OCI-LY1 (cell line): ENCODE measurements around the gene MMEL1.
"Not testable (repeated sequence)": the region's sequence is repeated elsewhere in the genome, so short reads cannot be mapped to it uniquely, and the experiment has no call there.

Experiments used
- H2AFZ ChIP-seq: fragments of 200-600 bp; sonication (generic), shearing (Covaris generic); 2 replicates; pipeline ENCODE4 v1.6.0; 2014; ENCODE audit warnings: antibody characterized with exemption, mild to moderate bottlenecking, low read length
- H3F3A ChIP-seq: fragments of 200-600 bp; sonication (generic), shearing (Covaris generic); 2 replicates; pipeline ENCODE4 v1.6.0; 2014; ENCODE audit warnings: mild to moderate bottlenecking, antibody characterized with exemption, low read length, moderate library complexity; ENCODE audit not compliant: insufficient read depth
- H3K27ac ChIP-seq: fragments of 200-600 bp; sonication (generic); 2 replicates; pipeline ENCODE4 v1.5.1; 2014; ENCODE audit warnings: low read length, mixed run types, mild to moderate bottlenecking, low read depth; ENCODE audit not compliant: poor library complexity, severe bottlenecking
- H3K27me3 ChIP-seq: fragments of 200-600 bp; sonication (generic); 2 replicates; pipeline ENCODE4 v1.6.0; 2014; ENCODE audit warnings: antibody characterized with exemption, mild to moderate bottlenecking, low read length, moderate library complexity; ENCODE audit not compliant: insufficient read depth
- H3K36me3 ChIP-seq: fragments of 200-600 bp; sonication (generic); 2 replicates; pipeline ENCODE4 v1.6.1; 2014; ENCODE audit warnings: mild to moderate bottlenecking, antibody characterized with exemption, low read length, moderate library complexity, mixed read lengths; ENCODE audit not compliant: insufficient read depth
- H3K4me1 ChIP-seq: fragments of 200-600 bp; sonication (generic); 2 replicates; pipeline ENCODE4 v1.5.1; 2014; ENCODE audit warnings: mild to moderate bottlenecking, low read length, moderate library complexity; ENCODE audit not compliant: insufficient read depth, severe bottlenecking
- H3K4me2 ChIP-seq: fragments of 200-600 bp; sonication (generic), shearing (Covaris generic); 2 replicates; pipeline ENCODE4 v1.6.1; 2014; ENCODE audit warnings: low read length
- H3K4me3 ChIP-seq: fragments of 200-600 bp; sonication (generic); 2 replicates; pipeline ENCODE4 v1.5.1; 2014; ENCODE audit warnings: low read length, low read depth, mild to moderate bottlenecking, mixed read lengths; ENCODE audit not compliant: poor library complexity, severe bottlenecking
- H3K79me2 ChIP-seq: fragments of 200-600 bp; shearing (Covaris generic); 2 replicates; pipeline ENCODE4 v1.6.1; 2016; ENCODE audit warnings: mixed run types, low read length, mixed read lengths; ENCODE audit not compliant: insufficient read depth
- H3K9ac ChIP-seq: fragments of 200-600 bp; sonication (generic), shearing (Covaris generic); 2 replicates; pipeline ENCODE4 v1.6.1; 2014; ENCODE audit warnings: mild to moderate bottlenecking, low read length, mixed read lengths
- H3K9me2 ChIP-seq: fragments of 200-600 bp; sonication (generic), shearing (Covaris generic); 2 replicates; pipeline ENCODE4 v1.6.1; 2014; ENCODE audit warnings: low read depth, mild to moderate bottlenecking, low read length, mixed read lengths
- H3K9me3 ChIP-seq: fragments of 200-600 bp; shearing (Covaris generic); 2 replicates; pipeline ENCODE4 v1.6.1; 2014; ENCODE audit warnings: low read length, mixed read lengths
- H4K20me1 ChIP-seq: fragments of 200-600 bp; sonication (generic), shearing (Covaris generic); 2 replicates; pipeline ENCODE4 v1.6.0; 2016; ENCODE audit warnings: mild to moderate bottlenecking, low read length; ENCODE audit not compliant: insufficient read depth
- EZH2 ChIP-seq: fragments of 200-600 bp; sonication (generic), shearing (Covaris generic); IDR thresholded peaks from 2 replicates; pipeline ENCODE4 v1.8.0; 2017; ENCODE audit warnings: borderline replicate concordance, mixed run types, mild to moderate bottlenecking, antibody characterized with exemption, low read length, moderate library complexity, mixed read lengths
- TF ChIP-seq, protein P1 (sequence below): fragments of 200-600 bp; sonication (generic), shearing (Covaris generic); IDR thresholded peaks from 2 replicates; pipeline ENCODE4 v1.5.1; 2017; ENCODE audit warnings: mild to moderate bottlenecking, antibody characterized with exemption, low read length, moderate library complexity, mixed read lengths

Gene MMEL1, protein sequence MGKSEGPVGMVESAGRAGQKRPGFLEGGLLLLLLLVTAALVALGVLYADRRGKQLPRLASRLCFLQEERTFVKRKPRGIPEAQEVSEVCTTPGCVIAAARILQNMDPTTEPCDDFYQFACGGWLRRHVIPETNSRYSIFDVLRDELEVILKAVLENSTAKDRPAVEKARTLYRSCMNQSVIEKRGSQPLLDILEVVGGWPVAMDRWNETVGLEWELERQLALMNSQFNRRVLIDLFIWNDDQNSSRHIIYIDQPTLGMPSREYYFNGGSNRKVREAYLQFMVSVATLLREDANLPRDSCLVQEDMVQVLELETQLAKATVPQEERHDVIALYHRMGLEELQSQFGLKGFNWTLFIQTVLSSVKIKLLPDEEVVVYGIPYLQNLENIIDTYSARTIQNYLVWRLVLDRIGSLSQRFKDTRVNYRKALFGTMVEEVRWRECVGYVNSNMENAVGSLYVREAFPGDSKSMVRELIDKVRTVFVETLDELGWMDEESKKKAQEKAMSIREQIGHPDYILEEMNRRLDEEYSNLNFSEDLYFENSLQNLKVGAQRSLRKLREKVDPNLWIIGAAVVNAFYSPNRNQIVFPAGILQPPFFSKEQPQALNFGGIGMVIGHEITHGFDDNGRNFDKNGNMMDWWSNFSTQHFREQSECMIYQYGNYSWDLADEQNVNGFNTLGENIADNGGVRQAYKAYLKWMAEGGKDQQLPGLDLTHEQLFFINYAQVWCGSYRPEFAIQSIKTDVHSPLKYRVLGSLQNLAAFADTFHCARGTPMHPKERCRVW

DNA sequence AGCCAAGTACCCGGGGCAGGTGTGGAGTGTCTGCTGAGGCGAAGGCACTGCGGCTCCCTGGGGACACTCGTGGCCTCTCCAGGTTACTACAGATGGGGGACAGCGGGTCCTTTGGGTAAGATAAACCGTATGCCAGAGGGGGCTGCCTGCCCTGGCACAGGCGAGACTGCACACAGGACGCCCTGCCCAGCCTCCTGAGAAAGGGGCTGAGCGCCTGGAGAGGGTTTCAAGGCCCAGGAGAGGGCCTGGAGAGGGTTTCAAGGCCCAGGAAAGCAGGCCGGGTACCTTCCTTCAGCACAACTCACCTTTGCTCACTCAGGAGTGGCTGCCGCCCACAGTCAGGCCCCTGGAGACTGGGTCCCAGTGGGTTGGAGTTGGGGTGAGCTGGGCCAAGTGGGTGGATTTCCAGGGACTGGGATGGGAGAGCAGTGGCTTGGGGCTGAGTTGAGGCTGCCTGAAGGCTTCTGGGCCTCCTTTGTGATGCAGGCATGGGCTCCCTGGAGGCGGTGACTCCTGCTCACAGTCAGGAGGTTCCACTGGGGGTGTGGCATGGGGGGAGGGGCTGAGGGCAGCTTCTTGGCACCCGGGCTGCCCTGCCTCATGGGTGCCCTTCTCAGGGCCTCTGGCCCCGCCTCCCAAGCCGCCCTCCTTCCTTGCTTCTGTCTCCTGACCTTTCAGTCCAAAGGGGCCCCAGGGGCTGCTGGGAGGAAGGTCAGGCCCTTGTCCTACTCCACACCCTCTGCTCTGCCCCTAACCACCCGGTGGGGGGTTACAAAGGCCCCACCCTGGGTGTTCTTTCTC, at the start of gene MMEL1:
Gene MMEL1 (minus strand): TSS at position 456 of the 801 bp plus-strand sequence. CDS start 3,532 bp downstream, outside the sequence.
- Histone ChIP-seq H3K27ac (no peak within 1 kb of the TSS), H3F3A (no peaks in the 10 kb centered on the region), H3K9me2 (no peaks in the 10 kb centered on the region), H3K79me2 (no peaks in the 10 kb centered on the region), H2AFZ (no peak within 1 kb of the TSS), H3K4me2 (no peak within 1 kb of the TSS), H3K36me3 (no peaks in the 10 kb centered on the region; the same call in 1 of the 2 replicates), H3K4me1 (no peaks in the 10 kb centered on the region), H4K20me1 (no peaks in the 10 kb centered on the region), H3K9me3 (peaks cover 13% of the 10 kb centered on the region), H3K27me3 (no peaks in the 10 kb centered on the region; the same call in 1 of the 2 replicates), H3K4me3 (no peak within 1 kb of the TSS), H3K9ac (no peak within 1 kb of the TSS)
- TF ChIP-seq, protein P1, sequence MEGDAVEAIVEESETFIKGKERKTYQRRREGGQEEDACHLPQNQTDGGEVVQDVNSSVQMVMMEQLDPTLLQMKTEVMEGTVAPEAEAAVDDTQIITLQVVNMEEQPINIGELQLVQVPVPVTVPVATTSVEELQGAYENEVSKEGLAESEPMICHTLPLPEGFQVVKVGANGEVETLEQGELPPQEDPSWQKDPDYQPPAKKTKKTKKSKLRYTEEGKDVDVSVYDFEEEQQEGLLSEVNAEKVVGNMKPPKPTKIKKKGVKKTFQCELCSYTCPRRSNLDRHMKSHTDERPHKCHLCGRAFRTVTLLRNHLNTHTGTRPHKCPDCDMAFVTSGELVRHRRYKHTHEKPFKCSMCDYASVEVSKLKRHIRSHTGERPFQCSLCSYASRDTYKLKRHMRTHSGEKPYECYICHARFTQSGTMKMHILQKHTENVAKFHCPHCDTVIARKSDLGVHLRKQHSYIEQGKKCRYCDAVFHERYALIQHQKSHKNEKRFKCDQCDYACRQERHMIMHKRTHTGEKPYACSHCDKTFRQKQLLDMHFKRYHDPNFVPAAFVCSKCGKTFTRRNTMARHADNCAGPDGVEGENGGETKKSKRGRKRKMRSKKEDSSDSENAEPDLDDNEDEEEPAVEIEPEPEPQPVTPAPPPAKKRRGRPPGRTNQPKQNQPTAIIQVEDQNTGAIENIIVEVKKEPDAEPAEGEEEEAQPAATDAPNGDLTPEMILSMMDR = no peak
- no peak for TF ChIP-seq EZH2

DNA sequence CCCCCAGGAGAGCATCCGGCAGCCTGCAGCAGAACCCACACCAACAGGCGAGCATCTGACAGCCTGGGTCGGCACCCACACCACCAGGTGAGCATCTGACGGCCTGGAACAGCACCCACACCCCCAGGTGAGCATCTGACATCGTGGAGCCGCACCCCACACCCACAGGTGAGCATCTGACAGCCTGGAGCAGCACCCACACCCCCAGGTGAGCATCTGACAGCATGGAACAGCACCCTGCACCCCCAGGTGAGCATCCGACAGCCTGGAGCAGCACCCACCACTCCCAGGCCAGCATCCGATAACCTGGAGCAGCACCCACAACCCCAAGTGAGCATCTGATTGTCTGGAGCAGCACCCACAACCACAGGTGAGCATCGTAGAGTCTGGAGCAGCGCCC, 43.9 kb upstream of the MMEL1 start:
- H3K4me3 ChIP-seq, H3F3A ChIP-seq, H3K4me1 ChIP-seq, H3K79me2 ChIP-seq, H3K4me2 ChIP-seq, H3K9me2 ChIP-seq, H3K36me3 ChIP-seq, H2AFZ ChIP-seq, H3K9ac ChIP-seq, H3K9me3 ChIP-seq, H3K27me3 ChIP-seq, H3K27ac ChIP-seq, H4K20me1 ChIP-seq: not testable (repeated sequence)

DNA sequence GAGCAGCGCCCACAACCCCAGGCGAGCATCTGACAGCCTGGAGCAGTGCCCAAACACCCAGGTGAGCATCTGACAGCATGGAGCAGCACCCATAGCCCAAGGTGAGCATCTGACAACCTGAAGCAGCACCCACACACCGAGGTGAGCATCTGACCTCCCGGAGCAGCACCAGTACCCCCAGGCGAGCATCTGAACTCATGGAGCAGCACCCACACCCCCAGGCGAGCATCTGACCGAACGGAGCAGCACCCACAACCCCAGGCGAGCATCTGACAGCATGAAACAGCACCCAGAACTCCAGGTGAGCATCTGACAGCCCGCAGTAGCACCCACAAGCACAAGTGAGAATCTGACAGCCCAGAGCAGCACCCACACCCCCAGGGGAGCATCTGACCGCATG, 38.8 kb upstream of the MMEL1 start:
- not testable (repeated sequence) for H3K27ac ChIP-seq, H4K20me1 ChIP-seq, H3K9ac ChIP-seq, H3K27me3 ChIP-seq, H3K4me2 ChIP-seq, H3K36me3 ChIP-seq, H3K9me2 ChIP-seq, H3K9me3 ChIP-seq, H3F3A ChIP-seq, H3K79me2 ChIP-seq, H3K4me3 ChIP-seq, H2AFZ ChIP-seq, H3K4me1 ChIP-seq

DNA sequence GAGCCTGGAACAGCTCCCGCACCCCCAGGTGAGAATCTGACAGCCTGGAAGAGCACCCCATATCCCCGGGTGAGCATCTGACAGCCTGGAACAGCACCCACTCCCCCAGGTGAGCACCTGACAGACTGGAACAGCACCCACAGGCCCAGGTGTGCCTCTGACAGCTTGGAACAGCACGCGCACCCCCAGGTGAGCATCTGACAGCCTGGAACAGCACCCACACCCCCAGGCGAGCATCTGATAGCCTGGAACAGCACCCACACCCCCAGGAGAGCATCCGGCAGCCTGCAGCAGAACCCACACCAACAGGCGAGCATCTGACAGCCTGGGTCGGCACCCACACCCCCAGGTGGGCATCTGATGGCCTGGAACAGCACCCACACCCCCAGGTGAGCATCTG, 27.0 kb upstream of the MMEL1 start:
- H3K4me1 ChIP-seq, H3K79me2 ChIP-seq, H3K27ac ChIP-seq, H3K9ac ChIP-seq, H2AFZ ChIP-seq, H3F3A ChIP-seq, H3K4me2 ChIP-seq, H3K27me3 ChIP-seq, H3K4me3 ChIP-seq, H3K36me3 ChIP-seq, H4K20me1 ChIP-seq, H3K9me2 ChIP-seq, H3K9me3 ChIP-seq: not testable (repeated sequence)

DNA sequence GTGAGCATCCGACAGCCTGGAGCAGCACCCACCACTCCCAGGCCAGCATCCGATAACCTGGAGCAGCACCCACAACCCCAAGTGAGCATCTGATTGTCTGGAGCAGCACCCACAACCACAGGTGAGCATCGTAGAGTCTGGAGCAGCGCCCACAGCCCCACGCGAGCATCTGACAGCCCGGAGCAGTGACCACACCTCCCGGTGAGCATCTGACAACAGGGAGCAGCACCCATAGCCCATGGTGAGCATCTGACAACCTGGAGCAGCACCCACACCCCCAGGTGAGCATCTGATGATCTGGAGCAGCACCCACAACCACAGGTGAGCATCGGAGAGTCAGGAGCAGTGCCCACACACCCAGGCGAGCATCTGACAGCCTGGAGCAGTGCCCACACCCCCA, 25.1 kb upstream of the MMEL1 start:
- H3K9me3 ChIP-seq, H3K27me3 ChIP-seq, H3F3A ChIP-seq, H2AFZ ChIP-seq, H3K9me2 ChIP-seq, H3K36me3 ChIP-seq, H3K27ac ChIP-seq, H3K4me2 ChIP-seq, H3K4me3 ChIP-seq, H3K79me2 ChIP-seq, H3K4me1 ChIP-seq, H4K20me1 ChIP-seq, H3K9ac ChIP-seq: not testable (repeated sequence)

DNA sequence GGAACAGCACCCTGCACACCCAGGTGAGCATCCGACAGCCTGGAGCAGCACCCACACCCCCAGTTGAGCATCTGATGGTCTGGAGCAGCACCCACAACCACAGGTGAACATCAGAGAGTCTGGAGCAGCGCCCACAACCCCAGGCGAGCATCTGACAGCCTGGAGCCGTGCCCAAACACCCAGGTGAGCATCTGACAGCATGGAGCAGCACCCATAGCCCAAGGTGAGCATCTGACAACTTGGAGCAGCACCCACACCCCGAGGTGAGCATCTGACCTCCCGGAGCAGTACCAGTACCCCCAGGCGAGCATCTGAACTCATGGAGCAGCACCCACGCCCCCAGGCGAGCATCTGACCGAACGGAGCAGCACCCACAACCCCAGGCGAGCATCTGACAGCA, 24.3 kb upstream of the MMEL1 start:
- H3K9ac ChIP-seq, H3K4me1 ChIP-seq, H3K27me3 ChIP-seq, H4K20me1 ChIP-seq, H3K4me2 ChIP-seq, H3K9me3 ChIP-seq, H3K27ac ChIP-seq, H3K79me2 ChIP-seq, H3K4me3 ChIP-seq, H3F3A ChIP-seq, H2AFZ ChIP-seq, H3K9me2 ChIP-seq, H3K36me3 ChIP-seq: not testable (repeated sequence)
